Thymus (tissue), 11 donors: Measurements from ENCODE around the gene FREY1. TPM values are rescaled to one million over a fixed set of nuclear protein-coding genes. Genes with fewer than 3 reads are reported as not detected.
A peak's percentile ranks its signal among the peaks of the same experiment; 100 is the strongest.

Source experiments
- DNase-seq, 9 donors: peaks; one replicate each; pipeline ENCODE4 v3.0.0-alpha.2; 2013; ENCODE audit warnings: low spot score in 9 of 9, low read depth in 6 of 9, missing footprints in 1 of 9
- H3K27ac ChIP-seq, 2 donors: one replicate each; pipeline ENCODE4 v1.5.1; 2013; ENCODE audit warnings: control low read depth in 1 of 2, low read depth in 1 of 2, low read length in 1 of 2, mild to moderate bottlenecking in 1 of 2, moderate library complexity in 1 of 2
- H3K27me3 ChIP-seq, 2 donors: one replicate each; pipeline ENCODE4 v1.5.1; 2013; ENCODE audit warnings: low read length in 1 of 2; ENCODE audit not compliant: control insufficient read depth in 2 of 2, insufficient read depth in 1 of 2
- H3K36me3 ChIP-seq, 2 donors: one replicate each; pipeline ENCODE4 v1.5.1; 2013; ENCODE audit warnings: low read length in 1 of 2, mild to moderate bottlenecking in 1 of 2, moderate library complexity in 1 of 2; ENCODE audit not compliant: control insufficient read depth in 2 of 2, insufficient read depth in 2 of 2
- H3K4me1 ChIP-seq, 2 donors: one replicate each; pipeline ENCODE4 v1.5.1; 2013; ENCODE audit warnings: low read length in 2 of 2; ENCODE audit not compliant: control insufficient read depth in 2 of 2, insufficient read depth in 2 of 2
- H3K4me3 ChIP-seq, 2 donors: one replicate each; pipeline ENCODE4 v1.5.1; 2013; ENCODE audit warnings: low read length in 2 of 2, control low read depth in 1 of 2, mild to moderate bottlenecking in 1 of 2
- H3K9me3 ChIP-seq, 2 donors: one replicate each; pipeline ENCODE4 v1.5.1; 2013; ENCODE audit warnings: low read length in 1 of 2, mild to moderate bottlenecking in 1 of 2; ENCODE audit not compliant: control insufficient read depth in 2 of 2, insufficient read depth in 1 of 2
- WGBS: extraction: QIAGEN DNeasy Blood & Tissue Kit; methylation state at CpG from one replicate; pipeline ENCODE4 v1.1.7; 2013; 5-methylcytosine and 5-hydroxymethylcytosine counted together
- polyA plus RNA-seq: library from polyadenylated mRNA; stranded (reverse); fragments of 200-250 nt; gene quantifications from one replicate; pipeline ENCODE4 v1.2.3, GENCODE V29; 2013
- total RNA-seq: library from RNA; stranded (reverse); fragments of 120-200 nt; gene quantifications from one replicate; pipeline ENCODE4 v1.2.4, GENCODE V29; 2013
- donor health status: healthy.

Gene FREY1
- total and polyA plus RNA-seq, 2 donors: 0.52 to 0.62 TPM

GRCh38 chr11:45924927-45925326, 17.9 kb upstream of the FREY1 start:
- Histone ChIP-seq H3K9me3 (peaks cover 0 to 7% of the 10 kb centered on the region in 2 donors), H3K36me3 (no peaks in the 10 kb centered on the region), H3K4me3 (no peak overlapping the region), H3K4me1 (peaks cover 9 to 10% of the 10 kb centered on the region in 2 donors), H3K27ac (no peak overlapping the region), H3K27me3 (peaks cover 40 to 64% of the 10 kb centered on the region in 2 donors)
- 97% methylated on average over 6 of the region's 6 CpGs for WGBS
- no peak for DNase-seq

GRCh38 chr11:45924036-45924915, 17.2 kb upstream of the FREY1 start:
- no peak overlapping the region for H3K27ac ChIP-seq
- peaks cover 40 to 69% of the 10 kb centered on the region in 2 donors for H3K27me3 ChIP-seq
- H3K4me1 ChIP-seq: peaks cover 7 to 9% of the 10 kb centered on the region in 2 donors
- no peaks in the 10 kb centered on the region for H3K36me3 ChIP-seq
- no peak overlapping the region for H3K4me3 ChIP-seq
- 83% methylated on average over 22 of the region's 22 CpGs for WGBS
- no peak for DNase-seq
- peaks cover 0 to 7% of the 10 kb centered on the region in 2 donors for H3K9me3 ChIP-seq

- Histone ChIP-seq H3K27ac (no peak within 1 kb of the TSS), H3K36me3 (no peaks in the 10 kb centered on the region), H3K4me3 (peak within 1 kb of the TSS in 1 of 2 donors; percentile 45), H3K27me3 (peaks cover 40 to 76% of the 10 kb centered on the region in 2 donors), H3K9me3 (peaks cover 0 to 7% of the 10 kb centered on the region in 2 donors), H3K4me1 (peaks cover 13 to 18% of the 10 kb centered on the region in 2 donors)
- 2% methylated on average over 73 of the region's 73 CpGs for whole genome bisulfite sequencing
- no peak for DNase-seq
Observed at GRCh38 chr11:45922425-45923082, 15.5 kb upstream of the FREY1 start, which contains the start of gene LARGE2. Gene LARGE2, plus strand, starts transcription at chr11:45922656. Its CDS starts 227 bp downstream, at chr11:45922883.

DNA sequence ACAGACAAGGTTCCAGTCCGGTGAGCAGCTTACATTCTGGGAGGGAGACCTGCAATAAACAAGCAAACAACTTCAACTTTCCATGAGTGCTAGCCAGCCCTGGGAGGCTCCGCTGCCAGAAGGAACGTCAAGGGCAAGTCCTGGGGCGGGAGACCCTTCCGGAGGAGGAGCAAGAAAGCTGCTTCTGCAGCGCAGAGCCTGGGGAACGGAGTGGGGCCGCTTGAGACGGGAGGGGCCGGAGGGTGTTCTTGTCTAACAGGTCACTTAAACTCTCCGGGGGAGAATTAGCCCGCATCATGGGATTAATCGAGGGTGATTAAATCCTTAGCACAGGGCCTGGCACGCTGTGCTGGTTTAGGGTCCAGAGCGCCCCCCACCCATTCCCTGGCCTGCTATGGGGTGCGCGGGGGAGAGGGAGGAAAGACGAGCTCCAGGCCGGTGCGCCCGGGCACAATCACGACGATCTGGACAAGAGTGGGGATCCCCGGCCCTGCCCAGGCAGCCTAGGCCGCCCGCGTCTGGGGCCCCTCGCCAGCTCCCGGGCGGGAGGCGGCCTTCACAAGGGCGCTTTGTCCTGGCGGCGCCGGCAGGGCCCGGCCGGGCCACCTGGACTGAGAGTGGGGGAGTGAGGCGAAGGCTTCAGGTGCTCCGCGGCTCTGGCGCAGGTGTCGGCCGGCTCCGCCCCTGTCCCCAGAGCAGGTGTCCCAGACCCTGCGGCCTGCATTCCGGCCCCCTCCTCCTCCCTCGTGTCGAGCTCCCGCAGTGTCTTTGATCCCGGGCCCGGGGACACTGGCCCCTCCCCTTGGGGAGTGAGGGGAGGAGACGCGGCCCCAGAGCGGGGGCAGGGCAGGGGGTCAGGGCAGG, 14.7 kb upstream of the FREY1 start:
- peak overlapping the region in 1 of 2 donors; percentile 45 for H3K4me3 ChIP-seq
- H3K27ac ChIP-seq: no peak overlapping the region
- no peaks in the 10 kb centered on the region for H3K36me3 ChIP-seq
- peaks cover 40 to 76% of the 10 kb centered on the region in 2 donors for H3K27me3 ChIP-seq
- peaks cover 17 to 25% of the 10 kb centered on the region in 2 donors for H3K4me1 ChIP-seq
- 57% methylated on average over 54 of the region's 54 CpGs for WGBS
- H3K9me3 ChIP-seq: peaks cover 0 to 7% of the 10 kb centered on the region in 2 donors
- no peak for DNase-seq

- 94% methylated on average over 6 of the region's 6 CpGs for WGBS
- H3K36me3 ChIP-seq: peaks cover 0 to 3% of the 10 kb centered on the region in 2 donors
- DNase-seq: no peak
- peaks cover 40 to 69% of the 10 kb centered on the region in 2 donors for H3K27me3 ChIP-seq
- peaks cover 0 to 7% of the 10 kb centered on the region in 2 donors for H3K9me3 ChIP-seq
- H3K27ac ChIP-seq: no peak overlapping the region
- no peak overlapping the region for H3K4me3 ChIP-seq
- peaks cover 18 to 28% of the 10 kb centered on the region in 2 donors for H3K4me1 ChIP-seq
Observed at GRCh38 chr11:45920531-45921477, 13.7 kb upstream of the FREY1 start.

GRCh38 chr11:45919806-45920530, 12.9 kb upstream of the FREY1 start:
- H3K27ac ChIP-seq: no peak overlapping the region
- peaks cover 0 to 7% of the 10 kb centered on the region in 2 donors for H3K9me3 ChIP-seq
- no peak for DNase-seq
- peaks cover 40 to 62% of the 10 kb centered on the region in 2 donors for H3K27me3 ChIP-seq
- peaks cover 18 to 28% of the 10 kb centered on the region in 2 donors for H3K4me1 ChIP-seq
- WGBS: 85% methylated on average over 13 of the region's 13 CpGs
- peaks cover 6 to 11% of the 10 kb centered on the region in 2 donors for H3K36me3 ChIP-seq
- no peak overlapping the region for H3K4me3 ChIP-seq

GRCh38 chr11:45918962-45919675, 12.0 kb upstream of the FREY1 start:
- no peak overlapping the region for H3K27ac ChIP-seq
- 41% methylated on average over 7 of the region's 7 CpGs for WGBS
- no peak for DNase-seq
- H3K4me1 ChIP-seq: peaks cover 18 to 28% of the 10 kb centered on the region in 2 donors
- peaks cover 0 to 7% of the 10 kb centered on the region in 2 donors for H3K9me3 ChIP-seq
- peaks cover 14 to 20% of the 10 kb centered on the region in 2 donors for H3K36me3 ChIP-seq
- peak overlapping the region; percentile 83 to 88 for H3K4me3 ChIP-seq
- H3K27me3 ChIP-seq: peaks cover 33 to 53% of the 10 kb centered on the region in 2 donors
